H4 (cell line): Measurements from ENCODE around the gene PSME4. TPM values are rescaled to one million over a fixed set of nuclear protein-coding genes. Genes with fewer than 3 reads are reported as not detected.
"Not testable (repeated sequence)": the region's sequence is repeated elsewhere in the genome, so short reads cannot be mapped to it uniquely, and the experiment has no call there.

Source experiments
- DNase-seq: peaks from one replicate; pipeline ENCODE4 v3.0.0-alpha.2; 2015; ENCODE audit warnings: low spot score
- total RNA-seq: library from RNA; depleted of rRNA; stranded (reverse); fragments of >200 nt; shearing (Covaris generic); gene quantifications from 2 replicates; pipeline ENCODE4 v1.2.3, GENCODE V29; 2014

Gene PSME4
- total RNA-seq, 1 experiment from 2014 or later: 26.2 TPM

GRCh38 chr2:53964257-53964952, 6.4 kb downstream of the PSME4 start:
- DNase-seq: no peak

GRCh38 chr2:53961478-53962216, 9.1 kb downstream of the PSME4 start:
- DNase-seq: not testable (repeated sequence)

GRCh38 chr2:53960476-53960875, 10.3 kb downstream of the PSME4 start:
- DNase-seq: no peak

GRCh38 chr2:53958443-53958842, 12.3 kb downstream of the PSME4 start:
- no peak for DNase-seq

GRCh38 chr2:53952519-53952918, 18.3 kb downstream of the PSME4 start:
- no peak for DNase-seq

GRCh38 chr2:53949457-53949856, 21.3 kb downstream of the PSME4 start:
- no peak for DNase-seq

GRCh38 chr2:53945538-53945937, 25.3 kb downstream of the PSME4 start:
- no peak for DNase-seq

GRCh38 chr2:53944542-53944941, 26.3 kb downstream of the PSME4 start:
- no peak for DNase-seq

- DNase-seq: no peak
These were observed 28.5 kb downstream of the PSME4 start for GRCh38 chr2:53942280-53942679.

GRCh38 chr2:53941749-53942148, 29.0 kb downstream of the PSME4 start:
- no peak for DNase-seq

GRCh38 chr2:53939656-53940055, 31.1 kb downstream of the PSME4 start:
- no peak for DNase-seq

GRCh38 chr2:53938904-53939303, 31.9 kb downstream of the PSME4 start:
- no peak for DNase-seq

- DNase-seq: no peak
These were observed 37.5 kb downstream of the PSME4 start for GRCh38 chr2:53933329-53933728.

- DNase-seq: not testable (repeated sequence)
These were observed 44.5 kb downstream of the PSME4 start for GRCh38 chr2:53926321-53926720.

- no peak for DNase-seq
These were observed 57.1 kb downstream of the PSME4 start for GRCh38 chr2:53913721-53914120.

GRCh38 chr2:53911434-53912189, 59.2 kb downstream of the PSME4 start:
- DNase-seq: no peak

GRCh38 chr2:53907582-53907981, 63.2 kb downstream of the PSME4 start:
- no peak for DNase-seq

GRCh38 chr2:53905396-53905795, 65.4 kb downstream of the PSME4 start:
- no peak for DNase-seq

- no peak for DNase-seq
These were observed 67.8 kb downstream of the PSME4 start for GRCh38 chr2:53903011-53903410.

- DNase-seq: no peak
These were observed 69.6 kb downstream of the PSME4 start for GRCh38 chr2:53901192-53901591.

GRCh38 chr2:53896864-53897263, 73.9 kb downstream of the PSME4 start:
- DNase-seq: no peak

GRCh38 chr2:53886406-53887280, 84.2 kb downstream of the PSME4 start:
- no peak for DNase-seq
